CD8-positive, alpha-beta memory T cell (primary cell): ENCODE results near the gene GLYATL1. TPM values are rescaled to one million over a fixed set of nuclear protein-coding genes. Genes with fewer than 3 reads are reported as not detected.

ENCODE experiments used
- CTCF ChIA-PET: fragments of 350-600 bp; sonication (Branson Sonifier 250); formaldehyde crosslinking; loops from one replicate; lab custom pipeline; 2021; ENCODE audit warnings: antibody characterized with exemption; lab: Charles Lee
- POLR2A ChIA-PET: fragments of 350-600 bp; sonication (Branson Sonifier 250); formaldehyde crosslinking; loops from one replicate; lab custom pipeline; 2021; ENCODE audit warnings: antibody characterized with exemption; lab: Charles Lee
- DNase-seq, 5 donors: peaks; one replicate each; pipeline versions ENCODE4 v3.0.0 to v3.0.0-alpha.2; 2020 to 2022; ENCODE audit warnings: mixed read lengths in 1 of 5
- H3K27ac ChIP-seq: one replicate; pipeline ENCODE4 v1.7.0; 2013; ENCODE audit warnings: low read depth, mild to moderate bottlenecking, low read length, moderate library complexity
- H3K27me3 ChIP-seq: 2 replicates; pipeline ENCODE4 v1.7.0; 2013; ENCODE audit warnings: low read length, mild to moderate bottlenecking; ENCODE audit not compliant: insufficient read depth, poor library complexity, severe bottlenecking
- H3K36me3 ChIP-seq: 2 replicates; pipeline ENCODE4 v1.7.0; 2013; ENCODE audit warnings: mild to moderate bottlenecking, low read length, moderate library complexity; ENCODE audit not compliant: insufficient read depth
- H3K4me1 ChIP-seq: 2 replicates; pipeline ENCODE4 v1.7.0; 2013; ENCODE audit warnings: mild to moderate bottlenecking, low read length, moderate library complexity; ENCODE audit not compliant: insufficient read depth
- H3K4me3 ChIP-seq: 2 replicates; pipeline ENCODE4 v1.7.0; 2013; ENCODE audit warnings: mild to moderate bottlenecking, low read length
- H3K9me3 ChIP-seq: 2 replicates; pipeline ENCODE4 v1.7.0; 2013; ENCODE audit warnings: mild to moderate bottlenecking, low read length
- H3K27ac Mint-ChIP-seq, 8 donors: one replicate each; pipeline ENCODE4 v1.8.0; 2020 to 2021; ENCODE audit warnings: mixed read lengths in 8 of 8, mild to moderate bottlenecking in 6 of 8, inconsistent platforms in 3 of 8, moderate library complexity in 3 of 8
- H3K27me3 Mint-ChIP-seq, 2 donors: one replicate each; pipeline ENCODE4 v1.8.0; 2020 to 2021; ENCODE audit warnings: mixed read lengths in 2 of 2, mild to moderate bottlenecking in 1 of 2, moderate library complexity in 1 of 2
- H3K36me3 Mint-ChIP-seq, 3 donors: one replicate each; pipeline ENCODE4 v1.8.0; 2020 to 2021; ENCODE audit warnings: mixed read lengths in 3 of 3, inconsistent platforms in 1 of 3, mild to moderate bottlenecking in 1 of 3
- H3K4me1 Mint-ChIP-seq, 3 donors: one replicate each; pipeline ENCODE4 v1.8.0; 2020 to 2021; ENCODE audit warnings: mixed read lengths in 3 of 3, inconsistent platforms in 1 of 3, mild to moderate bottlenecking in 1 of 3
- H3K4me3 Mint-ChIP-seq, 7 donors: one replicate each; pipeline ENCODE4 v1.8.0; 2020 to 2021; ENCODE audit warnings: mixed read lengths in 7 of 7, mild to moderate bottlenecking in 6 of 7, moderate library complexity in 4 of 7, inconsistent platforms in 2 of 7
- H3K9me3 Mint-ChIP-seq, 5 donors: one replicate each; pipeline ENCODE4 v1.8.0; 2020 to 2022; ENCODE audit warnings: mixed read lengths in 5 of 5, mild to moderate bottlenecking in 3 of 5, moderate library complexity in 2 of 5, inconsistent platforms in 1 of 5
- polyA plus RNA-seq: library from polyadenylated mRNA; unstranded; fragments of 300-500 nt; fragmentation: Illumina TruSeq; gene quantifications from one replicate; pipeline ENCODE4 v1.2.3, GENCODE V29; 2021
- total RNA-seq, 2 experiments: library from RNA; stranded (reverse); gene quantifications; one replicate each; pipeline ENCODE4 v1.2.3, GENCODE V29; 2021

The GLYATL1 gene
- total and polyA plus RNA-seq, 3 experiments from 2014 or later, result not detected

- peaks cover 3 to 9% (median 5%) of the 10 kb centered on the region in 3 donors for H3K4me1 Mint-ChIP-seq
- H3K4me1 ChIP-seq, result peaks cover 8% of the 10 kb centered on the region
- H3K27ac Mint-ChIP-seq, result no peak overlapping the region
- no peaks in the 10 kb centered on the region for H3K36me3 Mint-ChIP-seq
- no peaks in the 10 kb centered on the region for H3K9me3 Mint-ChIP-seq
- peaks cover 5 to 44% of the 10 kb centered on the region in 2 donors for H3K27me3 Mint-ChIP-seq
- no peaks in the 10 kb centered on the region for H3K9me3 ChIP-seq
- H3K36me3 ChIP-seq, result no peaks in the 10 kb centered on the region
- CTCF ChIA-PET, result no interaction called here
- DNase-seq, result no peak
- no peak overlapping the region for H3K4me3 ChIP-seq
- POLR2A ChIA-PET, result no interaction called here
- no peaks in the 10 kb centered on the region for H3K27me3 ChIP-seq
- H3K27ac ChIP-seq, result no peak overlapping the region
- H3K4me3 Mint-ChIP-seq, result no peak overlapping the region
These were observed 10.6 kb upstream of the GLYATL1 start for GRCh38 chr11:58928691-58929090.

DNA sequence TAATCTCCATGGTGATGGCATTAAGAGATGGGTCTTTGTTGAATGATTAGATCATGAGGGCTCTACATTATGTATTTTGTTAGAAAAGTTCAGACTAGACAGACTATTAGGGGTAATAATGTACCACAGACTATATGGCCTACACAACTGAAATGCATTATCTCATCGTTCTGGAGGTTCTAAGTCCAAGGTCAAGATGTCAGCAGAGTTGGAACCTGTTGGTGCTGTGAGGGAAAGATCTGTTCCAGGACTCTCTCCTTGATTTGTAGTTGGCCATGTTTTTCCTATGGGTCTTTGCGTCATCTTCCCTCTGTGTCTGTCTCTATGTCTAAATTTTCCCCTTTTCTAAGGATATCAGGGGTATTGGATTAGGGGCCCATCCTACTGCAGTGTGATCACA lies 8.4 kb upstream of the GLYATL1 start:
- H3K36me3 Mint-ChIP-seq, result no peaks in the 10 kb centered on the region
- H3K4me1 Mint-ChIP-seq, result peaks cover 0 to 9% (median 5%) of the 10 kb centered on the region in 3 donors
- peaks cover 4 to 42% of the 10 kb centered on the region in 2 donors for H3K27me3 Mint-ChIP-seq
- H3K4me1 ChIP-seq, result peaks cover 8% of the 10 kb centered on the region
- no peak overlapping the region for H3K4me3 ChIP-seq
- no peaks in the 10 kb centered on the region for H3K27me3 ChIP-seq
- ChIA-PET CTCF (no interaction called here), POLR2A (no interaction called here)
- no peak overlapping the region for H3K27ac ChIP-seq
- H3K27ac Mint-ChIP-seq, result no peak overlapping the region
- no peaks in the 10 kb centered on the region for H3K9me3 ChIP-seq
- no peak for DNase-seq
- H3K36me3 ChIP-seq, result no peaks in the 10 kb centered on the region
- no peaks in the 10 kb centered on the region for H3K9me3 Mint-ChIP-seq
- H3K4me3 Mint-ChIP-seq, result no peak overlapping the region

DNA sequence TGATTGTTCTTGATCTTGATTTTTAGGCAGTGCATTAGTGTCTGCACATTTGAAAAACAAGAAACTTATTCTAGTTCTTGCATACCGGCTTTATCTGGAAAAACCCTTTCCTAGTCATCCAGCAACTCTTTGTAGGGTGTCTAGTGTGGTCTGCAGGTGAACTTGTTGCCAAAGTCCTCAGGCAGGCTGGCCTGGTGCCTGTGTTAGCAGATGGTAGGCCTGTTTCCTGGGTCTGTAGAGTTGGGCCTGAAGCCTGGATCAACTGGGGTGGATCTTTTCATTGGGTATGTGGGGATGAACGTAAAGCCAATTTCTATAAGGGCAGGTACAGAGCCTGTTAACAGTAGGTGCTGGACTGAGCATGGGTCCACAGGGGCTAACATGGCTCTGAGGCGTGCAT lies 5.6 kb upstream of the GLYATL1 start:
- no peak overlapping the region for H3K4me3 Mint-ChIP-seq
- ChIA-PET POLR2A (no interaction called here), CTCF (no interaction called here)
- Histone ChIP-seq H3K27me3 (no peaks in the 10 kb centered on the region), H3K27ac (no peak overlapping the region), H3K36me3 (no peaks in the 10 kb centered on the region), H3K9me3 (no peaks in the 10 kb centered on the region), H3K4me3 (no peak overlapping the region), H3K4me1 (no peaks in the 10 kb centered on the region)
- H3K36me3 Mint-ChIP-seq, result no peaks in the 10 kb centered on the region
- H3K4me1 Mint-ChIP-seq, result no peaks in the 10 kb centered on the region
- H3K27ac Mint-ChIP-seq, result peak overlapping the region in 1 of 8 donors; percentile 8
- no peaks in the 10 kb centered on the region for H3K9me3 Mint-ChIP-seq
- H3K27me3 Mint-ChIP-seq, result peaks cover 2 to 24% of the 10 kb centered on the region in 2 donors
- no peak for DNase-seq

- H3K27ac ChIP-seq, result no peak overlapping the region
- H3K27ac Mint-ChIP-seq, result no peak overlapping the region
- H3K36me3 Mint-ChIP-seq, result no peaks in the 10 kb centered on the region
- H3K4me3 ChIP-seq, result no peak overlapping the region
- ChIA-PET CTCF (no interaction called here), POLR2A (no interaction called here)
- H3K27me3 Mint-ChIP-seq, result peaks cover 3 to 19% of the 10 kb centered on the region in 2 donors
- H3K4me1 ChIP-seq, result no peaks in the 10 kb centered on the region
- no peaks in the 10 kb centered on the region for H3K9me3 ChIP-seq
- H3K27me3 ChIP-seq, result no peaks in the 10 kb centered on the region
- H3K9me3 Mint-ChIP-seq, result no peaks in the 10 kb centered on the region
- no peaks in the 10 kb centered on the region for H3K4me1 Mint-ChIP-seq
- H3K4me3 Mint-ChIP-seq, result no peak overlapping the region
- DNase-seq, result no peak
- H3K36me3 ChIP-seq, result no peaks in the 10 kb centered on the region
These were observed 4.3 kb upstream of the GLYATL1 start for GRCh38 chr11:58934945-58935513.

DNA sequence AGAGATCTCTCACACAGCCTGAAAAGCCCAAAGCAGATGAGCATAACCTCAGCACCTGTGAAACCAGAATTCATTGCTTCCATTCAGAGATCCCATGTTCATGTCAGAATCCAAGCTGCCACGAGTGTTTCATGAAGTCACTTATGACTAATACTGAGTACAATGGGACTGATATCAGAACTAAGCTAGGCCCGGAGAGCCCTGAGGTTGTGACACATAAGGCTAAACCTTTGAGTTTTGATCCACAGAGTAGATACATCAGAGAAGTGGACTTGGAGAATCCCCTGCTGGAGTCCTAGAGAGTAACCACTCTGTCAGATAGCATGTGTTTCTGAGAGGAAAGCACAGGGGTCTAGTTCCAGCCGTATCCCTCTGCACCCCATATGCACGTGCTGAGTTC lies 890 bp upstream of the GLYATL1 start:
- peaks cover 0 to 4% (median 0%) of the 10 kb centered on the region in 5 donors for H3K9me3 Mint-ChIP-seq
- Histone ChIP-seq H3K9me3 (no peaks in the 10 kb centered on the region), H3K27ac (no peak overlapping the region), H3K4me3 (no peak overlapping the region), H3K36me3 (no peaks in the 10 kb centered on the region), H3K27me3 (no peaks in the 10 kb centered on the region), H3K4me1 (no peaks in the 10 kb centered on the region)
- H3K36me3 Mint-ChIP-seq, result no peaks in the 10 kb centered on the region
- H3K27me3 Mint-ChIP-seq, result peaks cover 6 to 15% of the 10 kb centered on the region in 2 donors
- POLR2A ChIA-PET, result no interaction called here
- CTCF ChIA-PET, result interaction anchor here (1.0 kb wide), 1 partner anchor 9 kb away, joined by 3 read pairs; no protein-coding TSS in a partner anchor
- H3K27ac Mint-ChIP-seq, result no peak overlapping the region
- no peak overlapping the region for H3K4me3 Mint-ChIP-seq
- no peak for DNase-seq
- H3K4me1 Mint-ChIP-seq, result no peaks in the 10 kb centered on the region

GRCh38 chr11:58940028-58940427 lies 740 bp downstream of the GLYATL1 start:
- DNase-seq, result no peak
- H3K4me3 Mint-ChIP-seq, result no peak overlapping the region
- Histone ChIP-seq H3K4me1 (no peaks in the 10 kb centered on the region), H3K4me3 (no peak overlapping the region), H3K27ac (no peak overlapping the region), H3K36me3 (no peaks in the 10 kb centered on the region), H3K27me3 (no peaks in the 10 kb centered on the region), H3K9me3 (no peaks in the 10 kb centered on the region)
- ChIA-PET CTCF (no interaction called here), POLR2A (no interaction called here)
- no peaks in the 10 kb centered on the region for H3K36me3 Mint-ChIP-seq
- H3K4me1 Mint-ChIP-seq, result no peaks in the 10 kb centered on the region
- no peak overlapping the region for H3K27ac Mint-ChIP-seq
- H3K9me3 Mint-ChIP-seq, result peaks cover 0 to 4% (median 0%) of the 10 kb centered on the region in 5 donors
- H3K27me3 Mint-ChIP-seq, result peaks cover 6 to 13% of the 10 kb centered on the region in 2 donors

- no peaks in the 10 kb centered on the region for H3K27me3 ChIP-seq
- no peaks in the 10 kb centered on the region for H3K4me1 ChIP-seq
- ChIA-PET POLR2A (no interaction called here), CTCF (no interaction called here)
- Mint-ChIP-seq H3K27me3 (peaks cover 6 to 13% of the 10 kb centered on the region in 2 donors), H3K4me3 (no peak overlapping the region), H3K4me1 (no peaks in the 10 kb centered on the region), H3K27ac (no peak overlapping the region), H3K9me3 (peaks cover 0 to 4% (median 0%) of the 10 kb centered on the region in 5 donors), H3K36me3 (no peaks in the 10 kb centered on the region)
- no peaks in the 10 kb centered on the region for H3K9me3 ChIP-seq
- no peaks in the 10 kb centered on the region for H3K36me3 ChIP-seq
- H3K27ac ChIP-seq, result no peak overlapping the region
- no peak overlapping the region for H3K4me3 ChIP-seq
- no peak for DNase-seq
These were observed 2.5 kb downstream of the GLYATL1 start for GRCh38 chr11:58941838-58942237.

GRCh38 chr11:58945663-58946062 lies 6.4 kb downstream of the GLYATL1 start:
- H3K4me1 ChIP-seq, result no peaks in the 10 kb centered on the region
- CTCF ChIA-PET, result no interaction called here
- no peak overlapping the region for H3K27ac Mint-ChIP-seq
- H3K36me3 ChIP-seq, result no peaks in the 10 kb centered on the region
- H3K9me3 ChIP-seq, result no peaks in the 10 kb centered on the region
- peaks cover 7 to 21% of the 10 kb centered on the region in 2 donors for H3K27me3 Mint-ChIP-seq
- no peak overlapping the region for H3K4me3 ChIP-seq
- no peak for DNase-seq
- no peak overlapping the region for H3K4me3 Mint-ChIP-seq
- H3K4me1 Mint-ChIP-seq, result no peaks in the 10 kb centered on the region
- H3K27ac ChIP-seq, result no peak overlapping the region
- POLR2A ChIA-PET, result no interaction called here
- H3K9me3 Mint-ChIP-seq, result peaks cover 0 to 4% (median 0%) of the 10 kb centered on the region in 5 donors
- H3K36me3 Mint-ChIP-seq, result no peaks in the 10 kb centered on the region
- no peaks in the 10 kb centered on the region for H3K27me3 ChIP-seq
